Stimulated activated CD8-positive, alpha-beta memory T cell treated with anti-CD3 and anti-CD28 coated beads, Interleukin-12 subunit alpha, Interleukin-12 subunit beta, amount 100 ng/mL, for 1 hour (primary cell): ENCODE data around the gene PRR20G.
"Not testable (repeated sequence)": the region's sequence is repeated elsewhere in the genome, so short reads cannot be mapped to it uniquely, and the experiment has no call there.

Experiments used
- DNase-seq: peaks from one replicate; pipeline ENCODE4 v3.0.0-alpha.2; 2020; ENCODE audit warnings: low read depth

Gene PRR20G

GRCh38 chr3:127287840-127288239, at the start of gene PRR20G:
TSS of gene PRR20G (minus strand) at chr3:127288046. CDS start at chr3:127287365, 681 bp downstream.
- DNase-seq = no peak

GRCh38 chr3:127337001-127337400, 49.2 kb upstream of the PRR20G start:
- DNase-seq = no peak

- DNase-seq = no peak
Measured at GRCh38 chr3:127336101-127336500, 48.3 kb upstream of the PRR20G start.

GRCh38 chr3:127330385-127330784, 42.5 kb upstream of the PRR20G start:
- DNase-seq = no peak

GRCh38 chr3:127329631-127330285, 41.9 kb upstream of the PRR20G start:
- no peak for DNase-seq

GRCh38 chr3:127328421-127328820, 40.6 kb upstream of the PRR20G start:
- DNase-seq = no peak

- no peak for DNase-seq
Measured at GRCh38 chr3:127326341-127326740, 38.5 kb upstream of the PRR20G start.

GRCh38 chr3:127325629-127325961, 37.7 kb upstream of the PRR20G start:
- no peak for DNase-seq

- DNase-seq = no peak
Measured at GRCh38 chr3:127324913-127325628, 37.2 kb upstream of the PRR20G start.

GRCh38 chr3:127324076-127324475, 36.2 kb upstream of the PRR20G start:
- DNase-seq = no peak

GRCh38 chr3:127323581-127323980, 35.7 kb upstream of the PRR20G start:
- DNase-seq = no peak

GRCh38 chr3:127321371-127321770, 33.5 kb upstream of the PRR20G start:
- no peak for DNase-seq

- no peak for DNase-seq
Measured at GRCh38 chr3:127320529-127321121, 32.8 kb upstream of the PRR20G start.

- no peak for DNase-seq
Measured at GRCh38 chr3:127316685-127317084, 28.8 kb upstream of the PRR20G start.

- no peak for DNase-seq
Measured at GRCh38 chr3:127312818-127313217, 25.0 kb upstream of the PRR20G start.

GRCh38 chr3:127308821-127309220, 21.0 kb upstream of the PRR20G start:
- DNase-seq = not testable (repeated sequence)

- no peak for DNase-seq
Measured at GRCh38 chr3:127307916-127308315, 20.1 kb upstream of the PRR20G start.

GRCh38 chr3:127307112-127307835, 19.4 kb upstream of the PRR20G start:
- DNase-seq = no peak

GRCh38 chr3:127306361-127307111, 18.7 kb upstream of the PRR20G start:
- no peak for DNase-seq

GRCh38 chr3:127305499-127306060, 17.7 kb upstream of the PRR20G start:
- DNase-seq = no peak

- no peak for DNase-seq
Measured at GRCh38 chr3:127304121-127304744, 16.4 kb upstream of the PRR20G start.
